MCF 10A (cell line): Measurements from ENCODE around the gene C1orf105. TPM values are rescaled to one million over a fixed set of nuclear protein-coding genes. Genes with fewer than 3 reads are reported as not detected.

ENCODE experiments used
- BruUV-seq: library from RNA; stranded (reverse); fragments of 400-500 nt; replicated peaks from 2 replicates; lab custom pipeline; 2021; lab: Mats Ljungman, UMichigan
- CTCF ChIA-PET: fragments of 300-600 bp; sonication (Branson Sonifier 250); formaldehyde crosslinking; extraction: SDS; loops from one replicate; lab custom pipeline; 2021; ENCODE audit warnings: antibody characterized with exemption, inconsistent platforms; lab: Yijun Ruan, JAX
- POLR2A ChIA-PET: fragments of 300-600, 350-650 bp; sonication (Branson Sonifier 250); formaldehyde crosslinking; extraction: SDS; loops from one replicate; lab custom pipeline; 2020; ENCODE audit warnings: antibody characterized with exemption, inconsistent platforms; lab: Yijun Ruan, JAX
- DNase-seq: peaks from one replicate; pipeline ENCODE4 v3.0.0-alpha.2; 2018; ENCODE audit not compliant: unreplicated experiment
- H3K27ac Mint-ChIP-seq: one replicate; pipeline ENCODE4 v1.8.0; 2022; ENCODE audit warnings: mild to moderate bottlenecking, low read depth, mixed read lengths; ENCODE audit not compliant: unreplicated experiment
- H3K27me3 Mint-ChIP-seq: one replicate; pipeline ENCODE4 v1.8.0; 2022; ENCODE audit warnings: mixed read lengths; ENCODE audit not compliant: insufficient read depth, unreplicated experiment
- H3K36me3 Mint-ChIP-seq: one replicate; pipeline ENCODE4 v1.8.0; 2022; ENCODE audit warnings: mild to moderate bottlenecking, moderate library complexity, mixed read lengths; ENCODE audit not compliant: insufficient read depth, unreplicated experiment
- H3K4me1 Mint-ChIP-seq: one replicate; pipeline ENCODE4 v1.8.0; 2022; ENCODE audit warnings: mixed read lengths; ENCODE audit not compliant: insufficient read depth, unreplicated experiment
- H3K4me3 Mint-ChIP-seq: one replicate; pipeline ENCODE4 v1.8.0; 2022; ENCODE audit warnings: mild to moderate bottlenecking, moderate library complexity, mixed read lengths; ENCODE audit not compliant: unreplicated experiment
- H3K9me3 Mint-ChIP-seq: one replicate; pipeline ENCODE4 v1.8.0; 2022; ENCODE audit warnings: mixed read lengths; ENCODE audit not compliant: unreplicated experiment
- CTCF ChIP-seq: fragments of 200-600 bp; IDR thresholded peaks from one replicate; pipeline ENCODE4 v1.8.0; 2022; ENCODE audit warnings: antibody characterized with exemption, mild to moderate bottlenecking; ENCODE audit not compliant: unreplicated experiment
- intact Hi-C: fragments of 100-400 bp; cut with micrococcal nuclease; formaldehyde crosslinking; loops from 2 replicates; pipeline ENCODE4 v1.14.1; 2022
- total RNA-seq: library from RNA; stranded (reverse); gene quantifications from 2 replicates; pipeline ENCODE4 v1.2.3, GENCODE V29; 2022

The C1orf105 gene
- total RNA-seq, 1 experiment from 2014 or later: not detected

DNA sequence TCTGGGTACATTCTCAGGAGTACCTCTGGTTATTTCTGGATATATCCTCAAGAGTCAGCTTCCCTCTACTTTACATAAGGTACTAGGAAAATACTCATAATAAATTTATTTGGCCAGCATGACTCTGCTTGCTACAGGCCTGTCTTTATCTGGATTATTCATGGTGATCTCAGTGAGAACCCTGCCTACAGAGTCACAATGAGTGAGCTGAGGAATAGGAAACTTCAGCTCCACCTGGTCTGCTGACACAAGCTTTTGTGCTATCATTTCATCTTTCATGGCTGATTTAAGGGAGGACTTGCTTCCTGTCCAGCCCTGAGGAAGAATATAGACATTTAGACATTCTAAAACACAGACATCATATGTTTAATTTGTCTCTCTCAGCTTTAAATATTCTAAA, 93.0 kb downstream of the C1orf105 start:
- ChIA-PET POLR2A (interaction anchor here (0.5 to 1.3 kb wide), 6 partner anchors 10 to 73 kb away, joined by 3 to 7 read pairs (median 4); partner anchors contain the start of gene SUCO), CTCF (interaction anchor here (0.6 to 0.8 kb wide), 3 partner anchors 18 to 119 kb away, joined by 3 to 4 read pairs (median 3); no protein-coding TSS in a partner anchor)
- BruUV-seq: no TSS peak
- H3K4me1 Mint-ChIP-seq: no peaks in the 10 kb centered on the region
- no peaks in the 10 kb centered on the region for H3K36me3 Mint-ChIP-seq
- no peak for DNase-seq
- H3K9me3 Mint-ChIP-seq: no peaks in the 10 kb centered on the region
- H3K27ac Mint-ChIP-seq: no peak overlapping the region
- no peak overlapping the region for H3K4me3 Mint-ChIP-seq
- TF ChIP-seq CTCF: no peak
- intact Hi-C loops: no loop called here
- no peaks in the 10 kb centered on the region for H3K27me3 Mint-ChIP-seq

GRCh38 chr1:172514108-172514507, 93.6 kb downstream of the C1orf105 start:
- no peak for DNase-seq
- no peak overlapping the region for H3K27ac Mint-ChIP-seq
- ChIA-PET POLR2A (interaction anchor here (0.9 to 1.3 kb wide), 3 partner anchors 18 to 72 kb away, joined by 3 to 7 read pairs (median 3); partner anchors contain the start of gene SUCO), CTCF (interaction anchor here (0.6 to 0.8 kb wide), 2 partner anchors 19 to 120 kb away, joined by 3 to 4 read pairs; no protein-coding TSS in a partner anchor)
- no peak for TF ChIP-seq CTCF
- no peaks in the 10 kb centered on the region for H3K36me3 Mint-ChIP-seq
- no peaks in the 10 kb centered on the region for H3K27me3 Mint-ChIP-seq
- no peaks in the 10 kb centered on the region for H3K4me1 Mint-ChIP-seq
- H3K9me3 Mint-ChIP-seq: no peaks in the 10 kb centered on the region
- no TSS peak for BruUV-seq
- intact Hi-C loops: no loop called here
- H3K4me3 Mint-ChIP-seq: no peak overlapping the region

GRCh38 chr1:172515436-172515835, 95.0 kb downstream of the C1orf105 start:
- H3K4me3 Mint-ChIP-seq: no peak overlapping the region
- TF ChIP-seq CTCF: no peak
- H3K4me1 Mint-ChIP-seq: no peaks in the 10 kb centered on the region
- H3K27ac Mint-ChIP-seq: no peak overlapping the region
- ChIA-PET POLR2A (interaction anchor here (0.6 to 1.0 kb wide), 2 partner anchors 17 to 61 kb away, joined by 3 read pairs; no protein-coding TSS in a partner anchor), CTCF (no interaction called here)
- H3K36me3 Mint-ChIP-seq: no peaks in the 10 kb centered on the region
- no peaks in the 10 kb centered on the region for H3K9me3 Mint-ChIP-seq
- H3K27me3 Mint-ChIP-seq: no peaks in the 10 kb centered on the region
- no peak for DNase-seq
- intact Hi-C loops: no loop called here
- BruUV-seq: no TSS peak

DNA sequence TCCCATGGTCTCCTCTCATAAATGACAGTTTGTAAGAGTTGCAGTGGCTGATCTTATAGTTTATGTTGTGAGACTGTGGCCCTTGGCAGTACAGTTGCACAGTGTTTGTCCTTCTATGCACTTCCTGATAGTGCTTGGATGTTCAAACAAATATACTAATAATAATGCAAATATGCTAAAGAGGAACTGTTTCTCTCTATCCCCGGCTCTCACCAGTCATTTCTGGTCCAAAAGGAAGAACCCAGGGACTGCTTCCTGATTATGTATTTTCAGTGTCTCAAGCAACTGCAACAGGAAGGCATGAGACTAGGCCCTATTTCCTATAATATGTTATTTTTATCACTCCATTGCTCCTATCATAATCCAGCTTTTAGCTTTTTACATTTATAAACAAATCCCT, 95.4 kb downstream of the C1orf105 start:
- no peaks in the 10 kb centered on the region for H3K9me3 Mint-ChIP-seq
- no peak for TF ChIP-seq CTCF
- ChIA-PET CTCF (no interaction called here), POLR2A (interaction anchor here (0.6 kb wide), 1 partner anchor 61 kb away, joined by 3 read pairs; no protein-coding TSS in a partner anchor)
- no peaks in the 10 kb centered on the region for H3K27me3 Mint-ChIP-seq
- no peak overlapping the region for H3K27ac Mint-ChIP-seq
- intact Hi-C loops: no loop called here
- H3K36me3 Mint-ChIP-seq: no peaks in the 10 kb centered on the region
- no peaks in the 10 kb centered on the region for H3K4me1 Mint-ChIP-seq
- no peak for DNase-seq
- H3K4me3 Mint-ChIP-seq: no peak overlapping the region
- no TSS peak for BruUV-seq
